Retinal pigment epithelial cell (primary cell): Measurements from ENCODE around the gene BOD1.
A peak's percentile ranks its signal among the peaks of the same experiment; 100 is the strongest.

ENCODE experiments used
- DNase-seq: peaks from one replicate; pipeline ENCODE4 v3.0.0-alpha.2; 2010; ENCODE audit warnings: low read depth
- H3K4me3 ChIP-seq: 2 replicates; pipeline ENCODE4 v1.5.1; 2011; ENCODE audit warnings: mild to moderate bottlenecking, low read length, control low read depth, moderate library complexity
- CTCF ChIP-seq: conservative IDR thresholded peaks from 2 replicates; pipeline ENCODE4 v1.5.1; 2011; ENCODE audit warnings: low read depth, low read length, control low read depth, inconsistent platforms

BOD1 gene

GRCh38 chr5:173573126-173573960, 43.1 kb downstream of the BOD1 start:
- DNase-seq: no peak
- H3K4me3 ChIP-seq: no peak overlapping the region
- TF ChIP-seq CTCF: peak; percentile 86

DNA sequence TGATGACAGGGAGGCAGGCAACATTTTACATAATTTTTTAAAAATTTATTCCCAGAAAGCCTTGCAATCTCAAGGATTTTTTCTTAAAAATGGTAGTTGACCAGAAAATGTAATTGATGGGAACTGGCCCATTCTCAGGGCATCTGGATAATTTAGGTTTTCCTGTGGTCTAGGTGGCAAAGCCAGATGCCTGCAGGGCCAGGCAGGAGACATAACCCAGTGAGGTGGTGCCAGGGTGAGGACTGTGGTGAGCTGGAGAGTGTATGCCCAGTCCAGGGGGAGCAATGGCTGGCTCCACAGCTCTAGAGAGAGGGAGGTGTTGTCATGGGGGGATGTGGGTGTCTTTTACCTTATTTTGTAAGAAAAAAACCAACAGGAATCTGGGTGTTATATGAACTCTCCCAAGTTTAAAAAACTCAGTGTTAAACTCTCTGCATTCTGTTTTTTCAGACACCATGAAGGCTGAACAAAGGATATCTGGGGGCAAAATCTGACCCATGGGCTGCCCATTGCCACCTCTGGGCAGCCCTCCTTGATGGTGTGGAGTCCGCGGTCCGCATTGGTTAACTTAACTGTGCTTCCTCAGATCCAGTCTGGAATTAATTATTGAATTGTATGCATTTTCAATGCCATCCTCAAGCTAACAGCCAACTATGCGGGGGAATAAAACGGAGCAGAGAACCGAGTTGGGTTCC, 43.9 kb downstream of the BOD1 start:
- no peak overlapping the region for H3K4me3 ChIP-seq
- DNase-seq: no peak
- TF ChIP-seq CTCF: no peak

GRCh38 chr5:173570321-173571090, 45.9 kb downstream of the BOD1 start:
- no peak for DNase-seq
- no peak for TF ChIP-seq CTCF

DNA sequence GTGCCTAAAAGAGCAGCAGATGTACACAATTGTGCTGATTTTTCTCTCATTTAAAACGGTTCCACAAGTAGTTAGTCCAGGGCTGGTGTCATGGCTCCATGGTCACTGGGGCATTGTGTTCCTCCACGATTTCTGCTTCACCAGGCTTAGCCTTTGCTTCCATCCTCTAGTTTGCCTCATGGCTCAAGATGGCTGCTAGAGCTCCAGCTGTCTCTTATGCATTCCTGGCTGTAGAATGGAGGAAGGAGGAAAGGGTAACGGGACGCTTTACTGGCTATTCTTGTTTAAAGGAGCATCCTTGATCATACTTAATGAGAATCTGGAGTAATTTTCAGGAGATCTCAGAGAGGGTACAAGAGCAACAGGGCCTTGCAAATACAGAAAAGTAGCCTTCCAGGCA, 47.7 kb downstream of the BOD1 start:
- H3K4me3 ChIP-seq: no peak overlapping the region
- DNase-seq: no peak
- TF ChIP-seq CTCF: no peak

More at GRCh38 chr5:173570321-173571090, 45.9 kb downstream of the BOD1 start:
- no peak overlapping the region for H3K4me3 ChIP-seq

DNA sequence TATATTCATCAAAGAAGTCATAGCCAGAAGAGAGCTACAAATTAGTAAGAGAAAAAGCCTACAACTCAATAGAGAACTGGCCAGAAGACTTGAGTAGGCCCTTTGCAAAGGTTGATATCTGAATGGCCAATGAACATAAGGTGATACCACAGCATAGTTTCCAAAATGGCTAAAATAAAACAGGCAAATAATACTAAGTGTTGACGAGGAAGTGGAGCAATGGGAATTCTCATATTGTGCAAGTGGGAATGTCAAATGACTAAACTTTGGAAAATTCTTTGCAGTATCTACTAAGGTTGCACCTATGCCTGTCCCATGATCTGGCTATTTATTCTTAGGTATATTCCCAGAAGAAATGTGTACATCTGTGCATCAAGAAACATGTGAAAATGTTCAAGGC, 48.3 kb downstream of the BOD1 start:
- DNase-seq: no peak
- TF ChIP-seq CTCF: no peak
- no peak overlapping the region for H3K4me3 ChIP-seq

GRCh38 chr5:173567548-173567947, 48.9 kb downstream of the BOD1 start:
- TF ChIP-seq CTCF: no peak
- H3K4me3 ChIP-seq: no peak overlapping the region
- no peak for DNase-seq
